WTC11 (cell line): ENCODE measurements around the gene IGSF11. TPM values are rescaled to one million over a fixed set of nuclear protein-coding genes. Genes with fewer than 3 reads are reported as not detected.

Experiments
- ATAC-seq: fragments of 200-7000 bp; cut with Tn5 transposase; 2 replicates; pipeline ENCODE4 v1.10.0; 2021; ENCODE audit warnings: mild to moderate bottlenecking, moderate library complexity
- CTCF ChIA-PET: fragments of 300-600 bp; sonication (Branson Sonifier 250); formaldehyde crosslinking; loops from one replicate; lab custom pipeline; 2021; ENCODE audit warnings: antibody characterized with exemption; lab: Charles Lee
- POLR2A ChIA-PET: fragments of 350-600 bp; sonication (Branson Sonifier 250); formaldehyde crosslinking; loops from one replicate; lab custom pipeline; 2021; ENCODE audit warnings: antibody characterized with exemption; lab: Charles Lee
- DNase-seq: peaks from one replicate; pipeline ENCODE4 v3.0.0; 2021; ENCODE audit warnings: low spot score
- H3K27ac Mint-ChIP-seq: 2 replicates; pipeline ENCODE4 v1.8.0; 2021; ENCODE audit warnings: mixed read lengths
- H3K27me3 Mint-ChIP-seq: 2 replicates; pipeline ENCODE4 v1.8.0; 2021; ENCODE audit warnings: low read depth, mild to moderate bottlenecking, moderate library complexity, mixed read lengths
- H3K36me3 Mint-ChIP-seq: 2 replicates; pipeline ENCODE4 v1.8.0; 2021; ENCODE audit warnings: mixed read lengths
- H3K4me1 Mint-ChIP-seq: 2 replicates; pipeline ENCODE4 v1.8.0; 2022; ENCODE audit warnings: mixed read lengths
- H3K4me3 Mint-ChIP-seq: 2 replicates; pipeline ENCODE4 v1.8.0; 2021; ENCODE audit warnings: mild to moderate bottlenecking, moderate library complexity, mixed read lengths
- H3K9me3 Mint-ChIP-seq: 2 replicates; pipeline ENCODE4 v1.8.0; 2021; ENCODE audit warnings: mixed read lengths
- ATF1 ChIP-seq: sonication (generic); formaldehyde crosslinking; IDR thresholded peaks from 2 replicates; pipeline ENCODE4 v1.8.1; 2023; ENCODE audit warnings: mild to moderate bottlenecking, moderate library complexity, missing genetic modification reagents
- CBFB ChIP-seq: sonication (generic); formaldehyde crosslinking; IDR thresholded peaks from 2 replicates; pipeline ENCODE4 v1.8.1; 2022; ENCODE audit warnings: mild to moderate bottlenecking, low read depth, missing genetic modification reagents
- CREM ChIP-seq: sonication (generic); formaldehyde crosslinking; IDR thresholded peaks from 2 replicates; pipeline ENCODE4 v1.8.1; 2022; ENCODE audit warnings: mild to moderate bottlenecking, missing genetic modification reagents, moderate library complexity
- FOXJ3 ChIP-seq: sonication (generic); formaldehyde crosslinking; IDR thresholded peaks from 2 replicates; pipeline ENCODE4 v1.9.0; 2021; ENCODE audit warnings: missing genetic modification reagents, mild to moderate bottlenecking, borderline replicate concordance
- HMGA2 ChIP-seq: fragments of 250-450 bp; sonication (Bioruptor Pico); IDR thresholded peaks from 2 replicates; pipeline ENCODE4 v1.4.0; 2021; ENCODE audit warnings: mild to moderate bottlenecking, moderate library complexity
- IRF2 ChIP-seq: sonication (generic); formaldehyde crosslinking; IDR thresholded peaks from 2 replicates; pipeline ENCODE4 v1.8.0; 2022; ENCODE audit warnings: low read depth, missing genetic modification reagents, borderline replicate concordance
- MYBL2 ChIP-seq: sonication (generic); formaldehyde crosslinking; IDR thresholded peaks from 2 replicates; pipeline ENCODE4 v1.8.1; 2023; ENCODE audit warnings: mild to moderate bottlenecking, moderate library complexity, missing genetic modification reagents
- NR3C1 ChIP-seq: sonication (generic); formaldehyde crosslinking; conservative IDR thresholded peaks from 2 replicates; pipeline ENCODE4 v1.8.1; 2023; ENCODE audit warnings: low read depth, mild to moderate bottlenecking, missing genetic modification reagents
- PRRX2 ChIP-seq: fragments of 250-450 bp; sonication (Bioruptor Pico); IDR thresholded peaks from 2 replicates; pipeline ENCODE4 v1.8.0; 2021; ENCODE audit warnings: mild to moderate bottlenecking
- SMAD3 ChIP-seq: sonication (generic); formaldehyde crosslinking; IDR thresholded peaks from 2 replicates; pipeline ENCODE4 v1.8.0; 2022; ENCODE audit warnings: missing genetic modification reagents, mild to moderate bottlenecking, borderline replicate concordance
- TEAD1 ChIP-seq: sonication (generic); formaldehyde crosslinking; IDR thresholded peaks from 2 replicates; pipeline ENCODE4 v1.8.0; 2022; ENCODE audit warnings: mild to moderate bottlenecking, missing genetic modification reagents
- TEAD4 ChIP-seq: sonication (generic); formaldehyde crosslinking; IDR thresholded peaks from 2 replicates; pipeline ENCODE4 v1.8.0; 2022; ENCODE audit warnings: mild to moderate bottlenecking, missing genetic modification reagents
- ZNF317 ChIP-seq: sonication (generic); formaldehyde crosslinking; IDR thresholded peaks from 2 replicates; pipeline ENCODE4 v1.8.1; 2023; ENCODE audit warnings: low read depth, mild to moderate bottlenecking, moderate library complexity, missing genetic modification reagents, borderline replicate concordance
- total RNA-seq: library from RNA; stranded (reverse); gene quantifications from 3 replicates; pipeline ENCODE4 v1.2.3, GENCODE V29; 2021
- TF ChIP-seq, protein P1 (sequence below): sonication (generic); formaldehyde crosslinking; IDR thresholded peaks from 2 replicates; pipeline ENCODE4 v1.8.0; 2022; ENCODE audit warnings: mild to moderate bottlenecking, missing genetic modification reagents
- TF ChIP-seq, protein P2 (sequence below): fragments of 250-450 bp; sonication (Bioruptor Pico); conservative IDR thresholded peaks from 2 replicates; pipeline ENCODE4 v1.9.0; 2021; ENCODE audit warnings: mild to moderate bottlenecking
- TF ChIP-seq, protein P3 (sequence below): fragments of 250-450 bp; sonication (Bioruptor Pico); IDR thresholded peaks from 2 replicates; pipeline ENCODE4 v1.9.0; 2021; ENCODE audit warnings: mild to moderate bottlenecking, borderline replicate concordance
- TF ChIP-seq, protein P4 (sequence below): fragments of 250-450 bp; sonication (Bioruptor Pico); IDR thresholded peaks from 2 replicates; pipeline ENCODE4 v2.1.2; 2022; ENCODE audit warnings: mild to moderate bottlenecking, moderate library complexity

Gene IGSF11
- total RNA-seq, 1 experiment from 2014 or later, result 1.6 TPM

DNA sequence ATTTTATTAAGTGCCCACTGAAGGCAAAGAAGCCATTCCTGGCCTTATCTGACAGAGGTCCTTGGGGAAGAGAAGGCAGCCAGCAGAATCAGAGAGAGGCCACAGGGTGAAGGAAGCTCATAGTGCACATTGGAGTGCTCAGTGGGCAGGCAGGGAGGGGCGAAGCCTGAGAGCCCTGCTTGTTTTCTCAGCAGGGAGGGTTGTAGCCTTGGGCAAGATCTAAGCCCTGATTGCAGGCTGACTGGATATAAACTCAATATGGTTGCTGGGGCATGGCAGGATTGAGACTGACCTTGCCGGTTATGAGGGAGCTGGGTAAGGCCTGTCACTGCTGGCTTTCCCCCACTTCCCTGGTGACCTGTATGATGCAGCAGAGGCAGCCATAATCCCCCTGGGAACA lies 7.5 kb upstream of the IGSF11 start:
- TF ChIP-seq SMAD3 (CRISPR knock-in tag) (no peak), ATF1 (CRISPR knock-in tag) (no peak), TEAD1 (CRISPR knock-in tag) (no peak)
- DNase-seq (no peak), ATAC-seq (no peak)
- H3K9me3 Mint-ChIP-seq, result peaks cover 38% of the 10 kb centered on the region
- POLR2A ChIA-PET, result no interaction called here
- H3K27ac Mint-ChIP-seq, result no peak overlapping the region
- peaks cover 12% of the 10 kb centered on the region for H3K4me1 Mint-ChIP-seq
- no peak overlapping the region for H3K4me3 Mint-ChIP-seq
- peaks cover 26% of the 10 kb centered on the region for H3K36me3 Mint-ChIP-seq
- CTCF ChIA-PET, result no interaction called here
- peaks cover 5% of the 10 kb centered on the region for H3K27me3 Mint-ChIP-seq

DNA sequence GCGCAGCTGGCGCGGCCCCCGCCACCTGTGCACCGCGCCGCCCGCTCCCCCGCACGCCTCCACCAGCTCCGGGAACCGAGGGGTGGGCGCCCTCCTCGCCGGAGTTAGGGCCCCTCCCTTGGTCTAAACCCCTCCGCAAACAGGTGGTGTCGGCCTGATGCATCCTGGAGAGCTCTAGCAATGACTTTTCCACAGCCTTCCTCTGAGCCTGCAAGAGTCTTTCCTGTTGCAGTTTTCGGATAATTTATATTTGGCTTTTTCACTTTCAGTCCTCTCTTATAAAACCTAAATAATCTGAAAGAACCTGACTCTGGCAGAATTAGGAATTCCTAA lies 334 bp upstream of the IGSF11 start:
- POLR2A ChIA-PET, result interaction anchor here (0.7 to 1.2 kb wide), 3 partner anchors 9 to 50 kb away, joined by 3 read pairs; no protein-coding TSS in a partner anchor
- CTCF ChIA-PET, result interaction anchor here (1.1 to 2.9 kb wide), 5 partner anchors 10 to 151 kb away, joined by 4 to 42 read pairs (median 5); no protein-coding TSS in a partner anchor
- Mint-ChIP-seq H3K27ac (no peak overlapping the region), H3K4me3 (peak overlapping the region; percentile 71), H3K36me3 (peaks cover under 1% of the 10 kb centered on the region), H3K4me1 (peaks cover 19% of the 10 kb centered on the region), H3K27me3 (peaks cover 30% of the 10 kb centered on the region), H3K9me3 (peaks cover 7% of the 10 kb centered on the region)
- DNase-seq (no peak), ATAC-seq (no peak)
- TF ChIP-seq TEAD4 (CRISPR knock-in tag), result no peak
- no peak for TF ChIP-seq MYBL2 (CRISPR knock-in tag)
- no peak for TF ChIP-seq PRRX2 (CRISPR knock-in tag)
- TF ChIP-seq, protein P1, sequence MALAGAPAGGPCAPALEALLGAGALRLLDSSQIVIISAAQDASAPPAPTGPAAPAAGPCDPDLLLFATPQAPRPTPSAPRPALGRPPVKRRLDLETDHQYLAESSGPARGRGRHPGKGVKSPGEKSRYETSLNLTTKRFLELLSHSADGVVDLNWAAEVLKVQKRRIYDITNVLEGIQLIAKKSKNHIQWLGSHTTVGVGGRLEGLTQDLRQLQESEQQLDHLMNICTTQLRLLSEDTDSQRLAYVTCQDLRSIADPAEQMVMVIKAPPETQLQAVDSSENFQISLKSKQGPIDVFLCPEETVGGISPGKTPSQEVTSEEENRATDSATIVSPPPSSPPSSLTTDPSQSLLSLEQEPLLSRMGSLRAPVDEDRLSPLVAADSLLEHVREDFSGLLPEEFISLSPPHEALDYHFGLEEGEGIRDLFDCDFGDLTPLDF, result no peak
- no peak for TF ChIP-seq CBFB (CRISPR knock-in tag)
- TF ChIP-seq FOXJ3 (CRISPR knock-in tag), result no peak
- TF ChIP-seq CREM (CRISPR knock-in tag), result no peak
- no peak for TF ChIP-seq HMGA2 (CRISPR knock-in tag)
- TF ChIP-seq ATF1 (CRISPR knock-in tag), result no peak
- TF ChIP-seq IRF2 (CRISPR knock-in tag), result no peak
- TF ChIP-seq, protein P2, sequence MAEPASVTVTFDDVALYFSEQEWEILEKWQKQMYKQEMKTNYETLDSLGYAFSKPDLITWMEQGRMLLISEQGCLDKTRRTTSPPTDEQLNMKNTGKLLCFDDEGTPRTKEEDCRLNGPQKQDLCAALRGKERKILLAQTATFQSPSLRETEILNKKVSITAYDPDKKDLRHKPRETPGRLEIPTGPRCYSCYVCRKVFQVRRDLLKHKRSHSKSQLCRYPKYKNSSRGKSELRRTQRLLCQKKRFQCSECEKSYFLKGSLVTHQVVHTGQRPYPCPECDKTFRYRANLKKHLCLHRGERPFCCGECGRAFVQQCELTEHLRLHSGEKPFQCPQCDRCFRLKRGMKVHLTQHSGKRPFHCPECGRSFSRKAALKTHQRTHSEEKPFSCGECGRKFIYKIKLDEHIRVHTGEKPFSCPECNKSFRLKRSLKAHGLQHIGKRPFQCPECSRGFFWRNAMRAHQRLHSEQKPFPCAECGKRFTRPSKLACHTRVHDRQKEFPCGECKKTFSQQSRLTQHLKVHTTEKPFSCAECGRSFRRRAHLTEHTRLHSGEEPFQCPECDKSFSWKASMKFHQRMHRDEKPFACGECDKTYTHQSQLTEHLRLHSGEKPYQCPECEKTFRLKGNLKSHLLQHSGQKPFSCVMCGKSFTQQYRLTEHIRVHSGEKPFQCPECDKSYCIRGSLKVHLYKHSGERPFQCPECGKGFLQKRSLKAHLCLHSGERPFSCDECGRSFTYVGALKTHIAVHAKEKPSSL (CRISPR knock-in tag), result no peak
- TF ChIP-seq, protein P3, sequence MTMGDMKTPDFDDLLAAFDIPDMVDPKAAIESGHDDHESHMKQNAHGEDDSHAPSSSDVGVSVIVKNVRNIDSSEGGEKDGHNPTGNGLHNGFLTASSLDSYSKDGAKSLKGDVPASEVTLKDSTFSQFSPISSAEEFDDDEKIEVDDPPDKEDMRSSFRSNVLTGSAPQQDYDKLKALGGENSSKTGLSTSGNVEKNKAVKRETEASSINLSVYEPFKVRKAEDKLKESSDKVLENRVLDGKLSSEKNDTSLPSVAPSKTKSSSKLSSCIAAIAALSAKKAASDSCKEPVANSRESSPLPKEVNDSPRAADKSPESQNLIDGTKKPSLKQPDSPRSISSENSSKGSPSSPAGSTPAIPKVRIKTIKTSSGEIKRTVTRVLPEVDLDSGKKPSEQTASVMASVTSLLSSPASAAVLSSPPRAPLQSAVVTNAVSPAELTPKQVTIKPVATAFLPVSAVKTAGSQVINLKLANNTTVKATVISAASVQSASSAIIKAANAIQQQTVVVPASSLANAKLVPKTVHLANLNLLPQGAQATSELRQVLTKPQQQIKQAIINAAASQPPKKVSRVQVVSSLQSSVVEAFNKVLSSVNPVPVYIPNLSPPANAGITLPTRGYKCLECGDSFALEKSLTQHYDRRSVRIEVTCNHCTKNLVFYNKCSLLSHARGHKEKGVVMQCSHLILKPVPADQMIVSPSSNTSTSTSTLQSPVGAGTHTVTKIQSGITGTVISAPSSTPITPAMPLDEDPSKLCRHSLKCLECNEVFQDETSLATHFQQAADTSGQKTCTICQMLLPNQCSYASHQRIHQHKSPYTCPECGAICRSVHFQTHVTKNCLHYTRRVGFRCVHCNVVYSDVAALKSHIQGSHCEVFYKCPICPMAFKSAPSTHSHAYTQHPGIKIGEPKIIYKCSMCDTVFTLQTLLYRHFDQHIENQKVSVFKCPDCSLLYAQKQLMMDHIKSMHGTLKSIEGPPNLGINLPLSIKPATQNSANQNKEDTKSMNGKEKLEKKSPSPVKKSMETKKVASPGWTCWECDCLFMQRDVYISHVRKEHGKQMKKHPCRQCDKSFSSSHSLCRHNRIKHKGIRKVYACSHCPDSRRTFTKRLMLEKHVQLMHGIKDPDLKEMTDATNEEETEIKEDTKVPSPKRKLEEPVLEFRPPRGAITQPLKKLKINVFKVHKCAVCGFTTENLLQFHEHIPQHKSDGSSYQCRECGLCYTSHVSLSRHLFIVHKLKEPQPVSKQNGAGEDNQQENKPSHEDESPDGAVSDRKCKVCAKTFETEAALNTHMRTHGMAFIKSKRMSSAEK, result no peak
- TF ChIP-seq ZNF317 (CRISPR knock-in tag), result no peak
- TF ChIP-seq NR3C1 (CRISPR knock-in tag), result no peak
- TF ChIP-seq, protein P4, sequence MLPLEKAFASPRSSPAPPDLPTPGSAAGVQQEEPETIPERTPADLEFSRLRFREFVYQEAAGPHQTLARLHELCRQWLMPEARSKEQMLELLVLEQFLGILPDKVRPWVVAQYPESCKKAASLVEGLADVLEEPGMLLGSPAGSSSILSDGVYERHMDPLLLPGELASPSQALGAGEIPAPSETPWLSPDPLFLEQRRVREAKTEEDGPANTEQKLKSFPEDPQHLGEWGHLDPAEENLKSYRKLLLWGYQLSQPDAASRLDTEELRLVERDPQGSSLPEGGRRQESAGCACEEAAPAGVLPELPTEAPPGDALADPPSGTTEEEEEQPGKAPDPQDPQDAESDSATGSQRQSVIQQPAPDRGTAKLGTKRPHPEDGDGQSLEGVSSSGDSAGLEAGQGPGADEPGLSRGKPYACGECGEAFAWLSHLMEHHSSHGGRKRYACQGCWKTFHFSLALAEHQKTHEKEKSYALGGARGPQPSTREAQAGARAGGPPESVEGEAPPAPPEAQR (CRISPR knock-in tag), result no peak
